ENCODE measurements around the gene METTL17. TPM values are rescaled to one million over a fixed set of nuclear protein-coding genes. Genes with fewer than 3 reads are reported as not detected.

Gene METTL17
- total RNA-seq, 1 experiment from 2014 or later = 39.6 TPM

DNA sequence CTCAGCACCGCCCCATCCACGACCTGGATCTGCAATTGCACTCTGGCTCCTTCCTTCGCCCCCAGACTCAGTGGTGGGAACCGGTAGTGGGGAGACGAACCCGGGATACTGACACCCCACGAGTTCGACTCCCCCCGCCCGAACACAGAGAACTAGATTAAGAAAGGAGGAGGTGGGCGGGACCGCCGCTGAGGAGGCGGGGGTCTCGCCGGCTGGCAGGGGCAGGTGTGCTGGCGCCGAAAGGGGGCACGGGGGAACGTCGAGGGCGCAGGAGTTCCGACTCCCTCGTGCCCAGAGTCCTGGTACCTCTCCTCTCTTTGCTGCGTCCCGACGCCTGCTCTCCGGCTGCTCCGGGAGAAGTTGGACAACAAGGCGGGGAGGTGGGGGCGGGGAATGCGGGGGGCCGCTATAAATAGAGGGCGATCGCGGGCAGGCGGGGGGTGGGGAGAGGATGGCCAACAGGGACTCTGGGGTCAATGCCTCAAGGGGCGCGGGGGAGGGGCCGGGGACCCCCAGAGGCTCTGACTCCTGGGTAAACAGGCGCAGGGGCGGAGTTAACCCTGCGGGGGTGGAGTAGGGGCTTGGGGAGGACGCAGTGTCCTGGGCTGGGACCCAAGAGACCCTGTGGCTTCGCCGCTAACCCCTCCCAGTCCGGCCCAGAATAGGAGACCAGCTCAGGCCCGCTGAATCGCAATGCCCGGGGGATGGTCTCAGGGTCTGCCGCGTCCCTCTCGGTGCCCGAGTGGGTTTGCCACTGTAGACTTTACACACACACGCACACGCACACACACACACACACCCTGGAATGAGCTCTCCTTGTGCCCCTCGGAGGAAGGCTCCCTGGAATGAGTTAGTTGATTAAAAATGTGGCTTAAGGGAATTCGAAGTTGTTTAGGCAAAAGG is 35.8 kb downstream of the METTL17 start:
- no peak for DNase-seq (ENCODE audit: low read depth, low spot score)
- Histone ChIP-seq H3K36me3 (ENCODE audit: control insufficient read depth, insufficient read depth, low read length) (no peaks in the 10 kb centered on the region), H3K4me3 (ENCODE audit: low read depth in 2 of 2, low read length in 2 of 2) (peak overlapping the region; percentile 36 to 40), H3K4me1 (ENCODE audit: control insufficient read depth, insufficient read depth, low read length) (no peaks in the 10 kb centered on the region; the same call in 1 of the 2 replicates), H3K9me3 (ENCODE audit: control insufficient read depth, insufficient read depth, low read depth, low read length) (no peaks in the 10 kb centered on the region), H3K27me3 (ENCODE audit: control insufficient read depth, insufficient read depth, low read length) (peaks cover 2% of the 10 kb centered on the region; the same call in 1 of the 2 replicates), H3K27ac (ENCODE audit: low read length) (no peak overlapping the region)
- POLR2A ChIA-PET = no interaction called here
- ATAC-seq = no peak
- intact Hi-C loops (cut with micrococcal nuclease; ENCODE audit: unreplicated experiment) (no loop called here), in situ Hi-C loops (cut with HindIII; ENCODE audit: low pct_unique_long_range_greater_than_20kb, low sequenced_read_pairs) (no loop called here)
- CTCF ChIA-PET = interaction anchor here (0.5 kb wide), 1 partner anchor 33 kb away, joined by 3 read pairs; no protein-coding TSS in a partner anchor
- TF ChIP-seq POLR2AphosphoS5 (IDR thresholded peaks at IDR 0.05; ENCODE audit: low read depth, low read length) = no peak
- TF ChIP-seq, protein P1, sequence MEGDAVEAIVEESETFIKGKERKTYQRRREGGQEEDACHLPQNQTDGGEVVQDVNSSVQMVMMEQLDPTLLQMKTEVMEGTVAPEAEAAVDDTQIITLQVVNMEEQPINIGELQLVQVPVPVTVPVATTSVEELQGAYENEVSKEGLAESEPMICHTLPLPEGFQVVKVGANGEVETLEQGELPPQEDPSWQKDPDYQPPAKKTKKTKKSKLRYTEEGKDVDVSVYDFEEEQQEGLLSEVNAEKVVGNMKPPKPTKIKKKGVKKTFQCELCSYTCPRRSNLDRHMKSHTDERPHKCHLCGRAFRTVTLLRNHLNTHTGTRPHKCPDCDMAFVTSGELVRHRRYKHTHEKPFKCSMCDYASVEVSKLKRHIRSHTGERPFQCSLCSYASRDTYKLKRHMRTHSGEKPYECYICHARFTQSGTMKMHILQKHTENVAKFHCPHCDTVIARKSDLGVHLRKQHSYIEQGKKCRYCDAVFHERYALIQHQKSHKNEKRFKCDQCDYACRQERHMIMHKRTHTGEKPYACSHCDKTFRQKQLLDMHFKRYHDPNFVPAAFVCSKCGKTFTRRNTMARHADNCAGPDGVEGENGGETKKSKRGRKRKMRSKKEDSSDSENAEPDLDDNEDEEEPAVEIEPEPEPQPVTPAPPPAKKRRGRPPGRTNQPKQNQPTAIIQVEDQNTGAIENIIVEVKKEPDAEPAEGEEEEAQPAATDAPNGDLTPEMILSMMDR (IDR thresholded peaks at IDR 0.05) = no peak
- no TSS peak for BruUV-seq (replicated peaks)

DNA sequence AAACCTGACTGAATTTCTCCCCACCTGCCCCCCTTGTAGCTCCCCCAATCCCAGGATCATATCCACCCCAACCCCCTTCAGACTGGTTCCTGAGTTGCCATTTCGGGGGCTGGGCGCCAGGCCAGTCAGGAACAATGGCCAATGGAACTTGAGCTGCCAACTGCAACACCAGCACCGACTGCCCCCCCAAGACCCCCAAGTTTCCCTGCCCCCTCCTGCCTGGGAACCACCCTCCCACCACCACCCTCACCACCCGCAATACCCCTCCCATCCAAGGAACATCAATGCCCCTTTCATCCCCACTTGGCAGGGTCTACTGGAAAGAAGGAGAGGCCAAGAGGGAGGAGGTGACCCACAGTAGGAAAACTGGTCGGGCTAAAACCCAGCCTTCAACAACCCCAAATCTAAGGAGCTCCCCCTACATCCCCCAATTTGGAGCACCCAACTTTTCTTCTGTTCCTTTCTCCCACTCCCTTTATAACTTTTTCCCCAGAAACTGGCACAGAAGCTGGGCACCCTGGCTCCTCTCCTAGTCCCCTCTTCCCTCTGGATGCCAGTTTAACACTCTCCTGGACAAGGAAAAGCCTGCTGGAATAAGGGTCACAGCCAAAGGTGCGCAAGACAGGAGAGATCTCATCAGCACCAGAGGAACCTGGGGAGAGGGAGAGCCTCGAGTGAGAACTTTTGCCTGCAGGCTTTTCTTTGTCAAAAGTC is 36.7 kb downstream of the METTL17 start:
- DNase-seq (ENCODE audit: low read depth, low spot score) = no peak
- BruUV-seq (replicated peaks) = no TSS peak
- ChIA-PET POLR2A (no interaction called here), CTCF (no interaction called here)
- in situ Hi-C loops (cut with HindIII; ENCODE audit: low pct_unique_long_range_greater_than_20kb, low sequenced_read_pairs) = no loop called here
- no peaks in the 10 kb centered on the region for H3K36me3 ChIP-seq (ENCODE audit: control insufficient read depth, insufficient read depth, low read length)
- no peak overlapping the region for H3K4me3 ChIP-seq (ENCODE audit: low read depth in 2 of 2, low read length in 2 of 2)
- no peak for ATAC-seq
- no peaks in the 10 kb centered on the region for H3K9me3 ChIP-seq (ENCODE audit: control insufficient read depth, insufficient read depth, low read depth, low read length)
- TF ChIP-seq TCF7L2 (IDR thresholded peaks at IDR 0.05; ENCODE audit: low read depth, low read length) = no peak
- TF ChIP-seq, protein P2, sequence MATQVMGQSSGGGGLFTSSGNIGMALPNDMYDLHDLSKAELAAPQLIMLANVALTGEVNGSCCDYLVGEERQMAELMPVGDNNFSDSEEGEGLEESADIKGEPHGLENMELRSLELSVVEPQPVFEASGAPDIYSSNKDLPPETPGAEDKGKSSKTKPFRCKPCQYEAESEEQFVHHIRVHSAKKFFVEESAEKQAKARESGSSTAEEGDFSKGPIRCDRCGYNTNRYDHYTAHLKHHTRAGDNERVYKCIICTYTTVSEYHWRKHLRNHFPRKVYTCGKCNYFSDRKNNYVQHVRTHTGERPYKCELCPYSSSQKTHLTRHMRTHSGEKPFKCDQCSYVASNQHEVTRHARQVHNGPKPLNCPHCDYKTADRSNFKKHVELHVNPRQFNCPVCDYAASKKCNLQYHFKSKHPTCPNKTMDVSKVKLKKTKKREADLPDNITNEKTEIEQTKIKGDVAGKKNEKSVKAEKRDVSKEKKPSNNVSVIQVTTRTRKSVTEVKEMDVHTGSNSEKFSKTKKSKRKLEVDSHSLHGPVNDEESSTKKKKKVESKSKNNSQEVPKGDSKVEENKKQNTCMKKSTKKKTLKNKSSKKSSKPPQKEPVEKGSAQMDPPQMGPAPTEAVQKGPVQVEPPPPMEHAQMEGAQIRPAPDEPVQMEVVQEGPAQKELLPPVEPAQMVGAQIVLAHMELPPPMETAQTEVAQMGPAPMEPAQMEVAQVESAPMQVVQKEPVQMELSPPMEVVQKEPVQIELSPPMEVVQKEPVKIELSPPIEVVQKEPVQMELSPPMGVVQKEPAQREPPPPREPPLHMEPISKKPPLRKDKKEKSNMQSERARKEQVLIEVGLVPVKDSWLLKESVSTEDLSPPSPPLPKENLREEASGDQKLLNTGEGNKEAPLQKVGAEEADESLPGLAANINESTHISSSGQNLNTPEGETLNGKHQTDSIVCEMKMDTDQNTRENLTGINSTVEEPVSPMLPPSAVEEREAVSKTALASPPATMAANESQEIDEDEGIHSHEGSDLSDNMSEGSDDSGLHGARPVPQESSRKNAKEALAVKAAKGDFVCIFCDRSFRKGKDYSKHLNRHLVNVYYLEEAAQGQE (IDR thresholded peaks at IDR 0.05; ENCODE audit: insufficient read depth in 1 of 2, low read depth in 2 of 2, low read length in 1 of 2) = no peak
- TF ChIP-seq POLR2AphosphoS5 (IDR thresholded peaks at IDR 0.05; ENCODE audit: low read depth, low read length) = no peak
- no peak for TF ChIP-seq SIN3A (IDR thresholded peaks at IDR 0.05; ENCODE audit: borderline replicate concordance, insufficient read depth, low read depth, low read length)
- TF ChIP-seq, protein P1 (IDR thresholded peaks at IDR 0.05) = no peak
- no peak overlapping the region for H3K27ac ChIP-seq (ENCODE audit: low read length)
- H3K4me1 ChIP-seq (ENCODE audit: control insufficient read depth, insufficient read depth, low read length) = no peaks in the 10 kb centered on the region; the same call in 1 of the 2 replicates
- H3K27me3 ChIP-seq (ENCODE audit: control insufficient read depth, insufficient read depth, low read length) = peaks cover 2% of the 10 kb centered on the region; the same call in 1 of the 2 replicates
- intact Hi-C loops (cut with micrococcal nuclease; ENCODE audit: unreplicated experiment) = no loop called here

All from Panc1 (cell line).